ENCODE measurements around the gene LY6G5B. TPM values are rescaled to one million over a fixed set of nuclear protein-coding genes. Genes with fewer than 3 reads are reported as not detected.

LY6G5B gene
- total RNA-seq (10 to 100 TPM; 29.7 to 50.5 (median 40.9) TPM), total RNA-seq (2.4 to 7.5 (median 4.4) reads per million in 29 experiments)
- 10.5 TPM for total RNA-seq (2013)

- H3K36me3 ChIP-seq (ENCODE audit: control insufficient read depth in 2 of 2, extremely low read depth in 1 of 2, insufficient read depth in 1 of 2, low read length in 1 of 2), result peaks cover 28 to 67% of the 10 kb centered on the region in 2 donors
- no peaks in the 10 kb centered on the region for H3K27me3 ChIP-seq (replicated peaks in 1 of 2; ENCODE audit: control insufficient read depth in 2 of 2, extremely low read depth in 1 of 2, insufficient read depth in 2 of 2, low read length in 1 of 2)
- no peak for DNase-seq
- ChIA-PET POLR2A (no interaction called here), CTCF (no interaction called here)
- Mint-ChIP-seq H3K9me3 (no peaks in the 10 kb centered on the region), H3K27ac (no peak within 1 kb of the TSS), H3K36me3 (peaks cover 43% of the 10 kb centered on the region), H3K27me3 (no peaks in the 10 kb centered on the region), H3K4me3 (peak within 1 kb of the TSS in 1 of 3 donors; percentile 4), H3K4me1 (peaks cover 28 to 34% (median 33%) of the 10 kb centered on the region in 3 donors)
- 90% methylated on average over 3 of the region's 8 CpGs for WGBS (ENCODE audit: insufficient coverage)
- no peaks in the 10 kb centered on the region for H3K9me3 ChIP-seq
- peaks cover 7 to 27% of the 10 kb centered on the region in 2 experiments for H3K4me1 ChIP-seq (ENCODE audit: control insufficient read depth in 1 of 2, extremely low read depth in 1 of 2, insufficient read depth in 2 of 2, low read length in 2 of 2)
- ATAC-seq (replicated peaks in 1 of 4), result no peak
- H3K4me3 ChIP-seq (ENCODE audit: control insufficient read depth in 1 of 2, extremely low read depth in 1 of 2, low read length in 1 of 2), result no peak within 1 kb of the TSS
- no peak within 1 kb of the TSS for H3K27ac ChIP-seq (ENCODE audit: low read length)
Observed at GRCh38 chr6:31669676-31670075, at the start of gene LY6G5B. Gene LY6G5B (plus strand): TSS chr6:31669976. CDS start chr6:31670951, 975 bp downstream.

- ATAC-seq (replicated peaks in 1 of 4) (peak in 3 of 4 experiments; percentile 35 to 39 (median 38)), DNase-seq (peak in 13 of 35 experiments; percentile 60 to 97 (median 86))
- Histone ChIP-seq H3K9me3 (no peaks in the 10 kb centered on the region), H3K27me3 (replicated peaks in 1 of 2; ENCODE audit: control insufficient read depth in 2 of 2, extremely low read depth in 1 of 2, insufficient read depth in 2 of 2, low read length in 1 of 2) (no peaks in the 10 kb centered on the region), H3K4me3 (ENCODE audit: control insufficient read depth in 1 of 2, extremely low read depth in 1 of 2, low read length in 1 of 2) (peak within 1 kb of the TSS; percentile 65 to 67), H3K4me1 (ENCODE audit: control insufficient read depth in 1 of 2, extremely low read depth in 1 of 2, insufficient read depth in 2 of 2, low read length in 2 of 2) (peaks cover 24 to 36% of the 10 kb centered on the region in 2 experiments), H3K36me3 (ENCODE audit: control insufficient read depth in 2 of 2, extremely low read depth in 1 of 2, insufficient read depth in 1 of 2, low read length in 1 of 2) (peaks cover 6 to 30% of the 10 kb centered on the region in 2 donors), H3K27ac (ENCODE audit: low read length) (peak within 1 kb of the TSS; percentile 98)
- Mint-ChIP-seq H3K36me3 (peaks cover 24% of the 10 kb centered on the region), H3K4me3 (peak within 1 kb of the TSS; percentile 75 to 87 (median 83)), H3K27ac (peak within 1 kb of the TSS; percentile 95 to 96), H3K9me3 (no peaks in the 10 kb centered on the region), H3K27me3 (no peaks in the 10 kb centered on the region), H3K4me1 (peaks cover 30 to 46% (median 39%) of the 10 kb centered on the region in 3 donors)
- ChIA-PET POLR2A (no interaction called here), CTCF (interaction anchor here in 1 of 2 donors (0.6 to 1.4 kb wide), 4 partner anchors 41 to 209 kb away, joined by 3 to 10 read pairs (median 4); no protein-coding TSS in a partner anchor)
- 0% methylated on average over 28 of the region's 67 CpGs for WGBS (ENCODE audit: insufficient coverage)
Observed at GRCh38 chr6:31620586-31621319, 49.0 kb upstream of the LY6G5B start, which contains the start of gene PRRC2A. Gene PRRC2A (plus strand): TSS chr6:31620715. CDS start chr6:31622790, 2,075 bp downstream.

GRCh38 chr6:31621320-31621939 lies 48.3 kb upstream of the LY6G5B start:
- Mint-ChIP-seq H3K27me3 (no peaks in the 10 kb centered on the region), H3K36me3 (peaks cover 29% of the 10 kb centered on the region), H3K4me3 (peak overlapping the region; percentile 75 to 87 (median 83)), H3K4me1 (peaks cover 23 to 39% (median 32%) of the 10 kb centered on the region in 3 donors), H3K27ac (peak overlapping the region; percentile 93 to 96), H3K9me3 (no peaks in the 10 kb centered on the region)
- no peaks in the 10 kb centered on the region for H3K9me3 ChIP-seq
- H3K4me3 ChIP-seq (ENCODE audit: control insufficient read depth in 1 of 2, extremely low read depth in 1 of 2, low read length in 1 of 2), result peak overlapping the region; percentile 65 to 67
- H3K27me3 ChIP-seq (replicated peaks in 1 of 2; ENCODE audit: control insufficient read depth in 2 of 2, extremely low read depth in 1 of 2, insufficient read depth in 2 of 2, low read length in 1 of 2), result no peaks in the 10 kb centered on the region
- 27% methylated on average over 10 of the region's 15 CpGs for WGBS (ENCODE audit: insufficient coverage)
- peak overlapping the region; percentile 85 for H3K27ac ChIP-seq (ENCODE audit: low read length)
- ChIA-PET CTCF (interaction anchor here in 1 of 2 donors (0.6 to 1.4 kb wide), 3 partner anchors 40 to 209 kb away, joined by 3 to 4 read pairs (median 3); no protein-coding TSS in a partner anchor), POLR2A (interaction anchor here in 1 of 2 donors (0.6 kb wide), 1 partner anchor 78 kb away, joined by 3 read pairs; no protein-coding TSS in a partner anchor)
- DNase-seq, result peak in 1 of 35 experiments; percentile 6
- H3K36me3 ChIP-seq (ENCODE audit: control insufficient read depth in 2 of 2, extremely low read depth in 1 of 2, insufficient read depth in 1 of 2, low read length in 1 of 2), result peaks cover 6 to 36% of the 10 kb centered on the region in 2 donors
- H3K4me1 ChIP-seq (ENCODE audit: control insufficient read depth in 1 of 2, extremely low read depth in 1 of 2, insufficient read depth in 2 of 2, low read length in 2 of 2), result peaks cover 21 to 29% of the 10 kb centered on the region in 2 experiments
- no peak for ATAC-seq (replicated peaks in 1 of 4)

- no peaks in the 10 kb centered on the region for H3K27me3 ChIP-seq (replicated peaks in 1 of 2; ENCODE audit: control insufficient read depth in 2 of 2, extremely low read depth in 1 of 2, insufficient read depth in 2 of 2, low read length in 1 of 2)
- H3K27ac Mint-ChIP-seq, result peak overlapping the region; percentile 93 to 96
- ChIA-PET POLR2A (interaction anchor here in 1 of 2 donors (0.6 kb wide), 1 partner anchor 79 kb away, joined by 3 read pairs; no protein-coding TSS in a partner anchor), CTCF (interaction anchor here in 1 of 2 donors (1.4 kb wide), 1 partner anchor 208 kb away, joined by 3 read pairs; no protein-coding TSS in a partner anchor)
- peaks cover 32% of the 10 kb centered on the region for H3K36me3 Mint-ChIP-seq
- DNase-seq (no peak), ATAC-seq (replicated peaks in 1 of 4) (no peak)
- peaks cover 15 to 25% of the 10 kb centered on the region in 2 experiments for H3K4me1 ChIP-seq (ENCODE audit: control insufficient read depth in 1 of 2, extremely low read depth in 1 of 2, insufficient read depth in 2 of 2, low read length in 2 of 2)
- H3K9me3 Mint-ChIP-seq, result no peaks in the 10 kb centered on the region
- H3K27me3 Mint-ChIP-seq, result no peaks in the 10 kb centered on the region
- H3K36me3 ChIP-seq (ENCODE audit: control insufficient read depth in 2 of 2, extremely low read depth in 1 of 2, insufficient read depth in 1 of 2, low read length in 1 of 2), result peaks cover 6 to 42% of the 10 kb centered on the region in 2 donors
- peak overlapping the region; percentile 85 for H3K27ac ChIP-seq (ENCODE audit: low read length)
- H3K4me3 Mint-ChIP-seq, result peak overlapping the region; percentile 75 to 87 (median 83)
- H3K9me3 ChIP-seq, result no peaks in the 10 kb centered on the region
- H3K4me3 ChIP-seq (ENCODE audit: control insufficient read depth in 1 of 2, extremely low read depth in 1 of 2, low read length in 1 of 2), result no peak overlapping the region
- peaks cover 18 to 34% (median 26%) of the 10 kb centered on the region in 3 donors for H3K4me1 Mint-ChIP-seq
- 30% methylated on average over 1 of the region's 4 CpGs for WGBS (ENCODE audit: insufficient coverage)
Observed at GRCh38 chr6:31621991-31622390, 47.8 kb upstream of the LY6G5B start.

GRCh38 chr6:31622684-31623091 lies 47.1 kb upstream of the LY6G5B start:
- H3K27me3 Mint-ChIP-seq, result no peaks in the 10 kb centered on the region
- H3K4me3 Mint-ChIP-seq, result peak overlapping the region in 1 of 3 donors; percentile 75
- no peaks in the 10 kb centered on the region for H3K9me3 ChIP-seq
- H3K36me3 Mint-ChIP-seq, result peaks cover 39% of the 10 kb centered on the region
- peaks cover 24 to 35% (median 25%) of the 10 kb centered on the region in 3 donors for H3K4me1 Mint-ChIP-seq
- ATAC-seq (replicated peaks in 1 of 4) (no peak), DNase-seq (no peak)
- peak overlapping the region; percentile 93 to 96 for H3K27ac Mint-ChIP-seq
- no peak overlapping the region for H3K4me3 ChIP-seq (ENCODE audit: control insufficient read depth in 1 of 2, extremely low read depth in 1 of 2, low read length in 1 of 2)
- no peak overlapping the region for H3K27ac ChIP-seq (ENCODE audit: low read length)
- H3K9me3 Mint-ChIP-seq, result no peaks in the 10 kb centered on the region
- CTCF ChIA-PET, result no interaction called here
- 66% methylated on average over 3 of the region's 10 CpGs for WGBS (ENCODE audit: insufficient coverage)
- H3K27me3 ChIP-seq (replicated peaks in 1 of 2; ENCODE audit: control insufficient read depth in 2 of 2, extremely low read depth in 1 of 2, insufficient read depth in 2 of 2, low read length in 1 of 2), result no peaks in the 10 kb centered on the region
- peaks cover 13 to 25% of the 10 kb centered on the region in 2 experiments for H3K4me1 ChIP-seq (ENCODE audit: control insufficient read depth in 1 of 2, extremely low read depth in 1 of 2, insufficient read depth in 2 of 2, low read length in 2 of 2)
- POLR2A ChIA-PET, result no interaction called here
- peaks cover 9 to 49% of the 10 kb centered on the region in 2 donors for H3K36me3 ChIP-seq (ENCODE audit: control insufficient read depth in 2 of 2, extremely low read depth in 1 of 2, insufficient read depth in 1 of 2, low read length in 1 of 2)

GRCh38 chr6:31624070-31624469 lies 45.7 kb upstream of the LY6G5B start:
- no peaks in the 10 kb centered on the region for H3K27me3 Mint-ChIP-seq
- no peaks in the 10 kb centered on the region for H3K9me3 Mint-ChIP-seq
- DNase-seq, result no peak
- peaks cover 25 to 31% (median 26%) of the 10 kb centered on the region in 3 donors for H3K4me1 Mint-ChIP-seq
- Histone ChIP-seq H3K36me3 (ENCODE audit: control insufficient read depth in 2 of 2, extremely low read depth in 1 of 2, insufficient read depth in 1 of 2, low read length in 1 of 2) (peaks cover 9 to 63% of the 10 kb centered on the region in 2 donors), H3K27me3 (replicated peaks in 1 of 2; ENCODE audit: control insufficient read depth in 2 of 2, extremely low read depth in 1 of 2, insufficient read depth in 2 of 2, low read length in 1 of 2) (no peaks in the 10 kb centered on the region), H3K27ac (ENCODE audit: low read length) (no peak overlapping the region), H3K4me3 (ENCODE audit: control insufficient read depth in 1 of 2, extremely low read depth in 1 of 2, low read length in 1 of 2) (no peak overlapping the region), H3K9me3 (no peaks in the 10 kb centered on the region), H3K4me1 (ENCODE audit: control insufficient read depth in 1 of 2, extremely low read depth in 1 of 2, insufficient read depth in 2 of 2, low read length in 2 of 2) (peaks cover 13 to 24% of the 10 kb centered on the region in 2 experiments)
- ChIA-PET POLR2A (interaction anchor here in 1 of 2 donors (0.6 kb wide), 1 partner anchor 66 kb away, joined by 3 read pairs; no protein-coding TSS in a partner anchor), CTCF (no interaction called here)
- no CpG with 5 or more reads among the region's 10 CpGs for WGBS (ENCODE audit: insufficient coverage)
- no peak overlapping the region for H3K4me3 Mint-ChIP-seq
- peaks cover 49% of the 10 kb centered on the region for H3K36me3 Mint-ChIP-seq
- ATAC-seq (replicated peaks in 1 of 4), result no peak
- peak overlapping the region in 1 of 2 donors; percentile 2 for H3K27ac Mint-ChIP-seq
